ENCODE measurements around the gene ARHGEF7. TPM values are rescaled to one million over a fixed set of nuclear protein-coding genes. Genes with fewer than 3 reads are reported as not detected.

ARHGEF7 gene
- polyA plus RNA-seq, 1 experiment: 32.0 TPM

GRCh38 chr13:111118898-111119607, 3.9 kb downstream of the ARHGEF7 start:
- ChIA-PET POLR2A (no interaction called here), CTCF (no interaction called here)
- DNase-seq (ENCODE audit: low read depth): no peak
- Histone ChIP-seq H3K27me3 (ENCODE audit: control insufficient read depth, insufficient read depth, low read length) (peaks cover 7% of the 10 kb centered on the region), H3K4me3 (ENCODE audit: low read depth, low read length) (no peak overlapping the region), H3K36me3 (ENCODE audit: control insufficient read depth, insufficient read depth, low read length) (no peaks in the 10 kb centered on the region)
- TF ChIP-seq CTCF (IDR thresholded peaks at IDR 0.05; ENCODE audit: insufficient read depth, low read depth, low read length): no peak

- H3K36me3 ChIP-seq (ENCODE audit: control insufficient read depth, insufficient read depth, low read length): no peaks in the 10 kb centered on the region
- POLR2A ChIA-PET: no interaction called here
- no peak for DNase-seq (ENCODE audit: low read depth)
- no peak for TF ChIP-seq CTCF (IDR thresholded peaks at IDR 0.05; ENCODE audit: insufficient read depth, low read depth, low read length)
- no peak overlapping the region for H3K4me3 ChIP-seq (ENCODE audit: low read depth, low read length)
- peaks cover 2% of the 10 kb centered on the region; the same call in 1 of the 2 replicates for H3K27me3 ChIP-seq (ENCODE audit: control insufficient read depth, insufficient read depth, low read length)
- CTCF ChIA-PET: no interaction called here
Observed at GRCh38 chr13:111119966-111120365, 4.9 kb downstream of the ARHGEF7 start.

GRCh38 chr13:111120422-111120821, 5.3 kb downstream of the ARHGEF7 start:
- no peak for TF ChIP-seq CTCF (IDR thresholded peaks at IDR 0.05; ENCODE audit: insufficient read depth, low read depth, low read length)
- ChIA-PET CTCF (interaction anchor here (0.7 to 0.9 kb wide), 2 partner anchors 10 to 15 kb away, joined by 3 read pairs; no protein-coding TSS in a partner anchor), POLR2A (no interaction called here)
- H3K36me3 ChIP-seq (ENCODE audit: control insufficient read depth, insufficient read depth, low read length): no peaks in the 10 kb centered on the region
- H3K4me3 ChIP-seq (ENCODE audit: low read depth, low read length): no peak overlapping the region
- no peak for DNase-seq (ENCODE audit: low read depth)
- peaks cover 2% of the 10 kb centered on the region; the same call in 1 of the 2 replicates for H3K27me3 ChIP-seq (ENCODE audit: control insufficient read depth, insufficient read depth, low read length)

- Histone ChIP-seq H3K36me3 (ENCODE audit: control insufficient read depth, insufficient read depth, low read length) (no peaks in the 10 kb centered on the region), H3K27me3 (ENCODE audit: control insufficient read depth, insufficient read depth, low read length) (peaks cover 4% of the 10 kb centered on the region; the same call in 1 of the 2 replicates), H3K4me3 (ENCODE audit: low read depth, low read length) (no peak overlapping the region)
- POLR2A ChIA-PET: no interaction called here
- CTCF ChIA-PET: interaction anchor here (0.7 to 0.9 kb wide), 2 partner anchors 9 to 15 kb away, joined by 3 read pairs; no protein-coding TSS in a partner anchor
- TF ChIP-seq CTCF (IDR thresholded peaks at IDR 0.05; ENCODE audit: insufficient read depth, low read depth, low read length): no peak
- DNase-seq (ENCODE audit: low read depth): no peak
Observed at GRCh38 chr13:111120913-111121312, 5.8 kb downstream of the ARHGEF7 start.

GRCh38 chr13:111121506-111121905, 6.4 kb downstream of the ARHGEF7 start:
- ChIA-PET POLR2A (no interaction called here), CTCF (interaction anchor here (0.9 kb wide), 1 partner anchor 14 kb away, joined by 3 read pairs; no protein-coding TSS in a partner anchor)
- no peak overlapping the region for H3K4me3 ChIP-seq (ENCODE audit: low read depth, low read length)
- DNase-seq (ENCODE audit: low read depth): no peak
- peaks cover 4% of the 10 kb centered on the region; the same call in 1 of the 2 replicates for H3K27me3 ChIP-seq (ENCODE audit: control insufficient read depth, insufficient read depth, low read length)
- no peak for TF ChIP-seq CTCF (IDR thresholded peaks at IDR 0.05; ENCODE audit: insufficient read depth, low read depth, low read length)
- H3K36me3 ChIP-seq (ENCODE audit: control insufficient read depth, insufficient read depth, low read length): no peaks in the 10 kb centered on the region

All from BJ (cell line).